H1 (cell line): ENCODE measurements around the gene MRC2. TPM values are rescaled to one million over a fixed set of nuclear protein-coding genes. Genes with fewer than 3 reads are reported as not detected.

Source experiments
- CBX5 ChIP-seq: fragments of 300-800, 300-1000 bp; sonication (generic); IDR thresholded peaks from 2 replicates; pipeline ENCODE4 v1.7.1; 2016; ENCODE audit warnings: antibody characterized with exemption, low read length, low read depth
- CTBP2 ChIP-seq: IDR thresholded peaks from 2 replicates; pipeline ENCODE4 v1.7.0; 2011; ENCODE audit warnings: borderline replicate concordance, mild to moderate bottlenecking, moderate library complexity, mixed read lengths, low read length; ENCODE audit not compliant: insufficient read depth, insufficient read length
- NANOG ChIP-seq: IDR thresholded peaks from 2 replicates; pipeline ENCODE4 v1.6.1; 2011; ENCODE audit warnings: low read length, low read depth, mild to moderate bottlenecking, inconsistent platforms; ENCODE audit not compliant: insufficient read depth, poor library complexity, severe bottlenecking
- POLR2A ChIP-seq, 2 experiments: IDR thresholded peaks; 1 replicate in 1 of 2; 2 replicates in 1 of 2; pipeline ENCODE4 v1.6.1; 2011; ENCODE audit warnings: low read depth in 2 of 2, low read length in 2 of 2, mild to moderate bottlenecking in 2 of 2; ENCODE audit errors: control extremely low read depth in 1 of 2
- POU5F1 ChIP-seq: IDR thresholded peaks from 2 replicates; pipeline ENCODE4 v1.6.1; 2011; ENCODE audit warnings: low read depth, mild to moderate bottlenecking, low read length, moderate library complexity
- polyA plus RNA-seq, 7 experiments: library from polyadenylated mRNA; depleted of rRNA in 3 of 7; stranded (reverse) in 5 of 7; unstranded in 2 of 7; fragments of >200 nt in 5 of 7; fragments of 200-250 nt in 2 of 7; gene quantifications; 1 replicate in 5 of 7; 2 replicates in 1 of 7; 4 replicates in 1 of 7; pipeline versions ENCODE4 v1.2.1 to v1.2.3, GENCODE V29; 2011 to 2013; ENCODE audit warnings: missing spikeins in 2 of 7, mixed read lengths in 2 of 7
- total RNA-seq: library from RNA; stranded (reverse); fragmentation: NEBNext Ultra II Directional; extraction: Animal tissue kit (Norgen Biotek cat#: 25700); gene quantifications from 2 replicates; pipeline ENCODE4 v1.2.1, GENCODE V29; 2021
- TF ChIP-seq, protein P1 (sequence below): IDR thresholded peaks from 2 replicates; pipeline ENCODE4 v1.6.1; 2012; ENCODE audit warnings: inconsistent platforms
- TF ChIP-seq, protein P2 (sequence below): IDR thresholded peaks from 2 replicates; pipeline ENCODE4 v1.6.1; 2012; ENCODE audit warnings: inconsistent platforms
- TF ChIP-seq, protein P3 (sequence below): IDR thresholded peaks from 2 replicates; pipeline ENCODE4 v1.6.1; 2012; ENCODE audit warnings: low read length, inconsistent platforms

The MRC2 gene
- total and polyA plus RNA-seq, 2 of the 8 experiments (the other 6 are each of a cell fraction or from before 2014, with no cell fraction given), result 7.0 to 24.2 TPM

DNA sequence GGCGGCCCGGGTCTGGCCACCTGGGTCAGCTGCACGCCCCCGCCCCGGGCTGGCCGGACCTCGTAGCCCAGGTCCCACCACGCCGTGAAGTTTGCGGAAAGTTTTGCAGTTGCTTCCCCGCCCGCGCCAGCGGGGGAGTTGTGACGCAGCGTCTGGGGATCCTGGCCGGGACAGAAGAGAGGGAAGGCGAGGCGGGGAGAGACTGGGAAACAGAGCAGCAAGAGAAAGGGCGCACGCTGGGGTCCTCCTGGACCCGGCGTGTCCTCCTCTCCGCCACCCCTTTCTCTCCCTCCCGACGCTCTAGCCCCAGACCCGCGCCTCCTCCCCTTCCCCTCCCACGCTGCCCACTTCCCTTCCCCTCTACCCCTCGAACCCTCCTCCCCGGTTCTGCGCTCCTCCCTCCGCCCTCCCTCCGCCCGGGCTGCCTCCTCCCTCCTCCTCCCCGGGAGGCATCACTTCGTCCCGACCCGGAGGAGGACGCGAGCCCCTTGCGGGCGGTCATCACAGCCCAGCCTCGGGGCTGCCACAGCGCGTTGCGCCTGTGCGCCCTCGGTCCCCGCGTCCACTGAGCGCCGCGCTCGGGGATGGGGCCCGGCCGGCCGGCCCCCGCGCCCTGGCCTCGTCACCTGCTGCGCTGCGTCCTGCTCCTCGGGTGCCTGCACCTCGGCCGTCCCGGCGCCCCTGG is at the start of gene MRC2 (continued):
- no peak for TF ChIP-seq CBX5
- peak; percentile 12 for TF ChIP-seq NANOG
- TF ChIP-seq POU5F1, result no peak
- TF ChIP-seq POLR2A (IDR thresholded peaks at IDR 0.05; ENCODE audit: control extremely low read depth in 1 of 2, low read depth in 2 of 2, low read length in 2 of 2), result peak in 1 of 2 experiments; percentile 18; a peak in 1 of 3 replicates
- TF ChIP-seq CTBP2, result peak; percentile 60
- TF ChIP-seq, protein P1, sequence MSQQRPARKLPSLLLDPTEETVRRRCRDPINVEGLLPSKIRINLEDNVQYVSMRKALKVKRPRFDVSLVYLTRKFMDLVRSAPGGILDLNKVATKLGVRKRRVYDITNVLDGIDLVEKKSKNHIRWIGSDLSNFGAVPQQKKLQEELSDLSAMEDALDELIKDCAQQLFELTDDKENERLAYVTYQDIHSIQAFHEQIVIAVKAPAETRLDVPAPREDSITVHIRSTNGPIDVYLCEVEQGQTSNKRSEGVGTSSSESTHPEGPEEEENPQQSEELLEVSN, result no peak
- TF ChIP-seq, protein P2, sequence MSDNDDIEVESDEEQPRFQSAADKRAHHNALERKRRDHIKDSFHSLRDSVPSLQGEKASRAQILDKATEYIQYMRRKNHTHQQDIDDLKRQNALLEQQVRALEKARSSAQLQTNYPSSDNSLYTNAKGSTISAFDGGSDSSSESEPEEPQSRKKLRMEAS, result no peak; the same call in 1 of the 2 replicates
- TF ChIP-seq, protein P3, sequence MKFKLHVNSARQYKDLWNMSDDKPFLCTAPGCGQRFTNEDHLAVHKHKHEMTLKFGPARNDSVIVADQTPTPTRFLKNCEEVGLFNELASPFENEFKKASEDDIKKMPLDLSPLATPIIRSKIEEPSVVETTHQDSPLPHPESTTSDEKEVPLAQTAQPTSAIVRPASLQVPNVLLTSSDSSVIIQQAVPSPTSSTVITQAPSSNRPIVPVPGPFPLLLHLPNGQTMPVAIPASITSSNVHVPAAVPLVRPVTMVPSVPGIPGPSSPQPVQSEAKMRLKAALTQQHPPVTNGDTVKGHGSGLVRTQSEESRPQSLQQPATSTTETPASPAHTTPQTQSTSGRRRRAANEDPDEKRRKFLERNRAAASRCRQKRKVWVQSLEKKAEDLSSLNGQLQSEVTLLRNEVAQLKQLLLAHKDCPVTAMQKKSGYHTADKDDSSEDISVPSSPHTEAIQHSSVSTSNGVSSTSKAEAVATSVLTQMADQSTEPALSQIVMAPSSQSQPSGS, result no peak
